B cell (primary cell): ENCODE data around the gene TWSG1.

Experiments
- EZH2 ChIP-seq: IDR thresholded peaks from 2 replicates; pipeline ENCODE4 v1.6.1; 2012; ENCODE audit warnings: borderline replicate concordance, low read depth, mild to moderate bottlenecking, moderate library complexity, low read length; ENCODE audit not compliant: insufficient read depth, poor library complexity, severe bottlenecking
- TF ChIP-seq, protein P1 (sequence below): fragments of 200-600 bp; IDR thresholded peaks from one replicate; pipeline ENCODE4 v1.8.0; 2022; ENCODE audit warnings: antibody characterized with exemption, mild to moderate bottlenecking

DNA sequence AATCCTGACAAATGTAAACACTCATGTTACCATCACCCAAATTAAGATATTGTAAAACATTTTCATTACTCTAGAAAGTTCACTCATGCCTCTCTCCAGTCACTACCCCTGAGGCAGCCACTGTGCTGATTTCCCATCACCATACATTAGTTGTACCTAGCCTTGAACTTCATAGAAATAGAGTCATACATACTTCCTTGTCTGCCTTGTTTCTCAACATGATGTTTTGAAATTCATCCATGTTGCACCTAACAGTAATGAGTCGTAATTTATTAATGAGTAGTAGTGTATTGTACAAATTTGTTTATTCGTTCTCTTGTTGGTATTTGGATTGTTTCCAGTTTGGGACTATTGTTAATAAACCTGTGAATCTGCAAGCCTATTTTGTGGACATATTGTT is 49.0 kb upstream of the TWSG1 start:
- TF ChIP-seq, protein P1, sequence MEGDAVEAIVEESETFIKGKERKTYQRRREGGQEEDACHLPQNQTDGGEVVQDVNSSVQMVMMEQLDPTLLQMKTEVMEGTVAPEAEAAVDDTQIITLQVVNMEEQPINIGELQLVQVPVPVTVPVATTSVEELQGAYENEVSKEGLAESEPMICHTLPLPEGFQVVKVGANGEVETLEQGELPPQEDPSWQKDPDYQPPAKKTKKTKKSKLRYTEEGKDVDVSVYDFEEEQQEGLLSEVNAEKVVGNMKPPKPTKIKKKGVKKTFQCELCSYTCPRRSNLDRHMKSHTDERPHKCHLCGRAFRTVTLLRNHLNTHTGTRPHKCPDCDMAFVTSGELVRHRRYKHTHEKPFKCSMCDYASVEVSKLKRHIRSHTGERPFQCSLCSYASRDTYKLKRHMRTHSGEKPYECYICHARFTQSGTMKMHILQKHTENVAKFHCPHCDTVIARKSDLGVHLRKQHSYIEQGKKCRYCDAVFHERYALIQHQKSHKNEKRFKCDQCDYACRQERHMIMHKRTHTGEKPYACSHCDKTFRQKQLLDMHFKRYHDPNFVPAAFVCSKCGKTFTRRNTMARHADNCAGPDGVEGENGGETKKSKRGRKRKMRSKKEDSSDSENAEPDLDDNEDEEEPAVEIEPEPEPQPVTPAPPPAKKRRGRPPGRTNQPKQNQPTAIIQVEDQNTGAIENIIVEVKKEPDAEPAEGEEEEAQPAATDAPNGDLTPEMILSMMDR, result no peak
- TF ChIP-seq EZH2, result no peak
